ENCODE measurements around the gene MYO9B.

- no peak for TF ChIP-seq CTCF (IDR thresholded peaks at IDR 0.05)
- TF ChIP-seq POLR2A (IDR thresholded peaks at IDR 0.05): no peak
- TF ChIP-seq EP300 (IDR thresholded peaks at IDR 0.05): no peak
These were observed 168.4 kb downstream of the MYO9B start for GRCh38 chr19:17243830-17244617.

All from sigmoid colon (tissue), 4 donors.